ENCODE measurements around the gene ARL14EP. TPM values are rescaled to one million over a fixed set of nuclear protein-coding genes. Genes with fewer than 3 reads are reported as not detected.

The ARL14EP gene
- total and polyA plus RNA-seq, 2 donors (not counting 3 experiments of a cell fraction or from before 2014, with no cell fraction given), result 9.6 to 16.7 TPM

GRCh38 chr11:30364837-30365482, 42.1 kb downstream of the ARL14EP start:
- dilution Hi-C loops (cut with MboI; ENCODE audit: extremely low pct_ligation_motif_present, low sequenced_read_pairs), result no loop called here
- Histone ChIP-seq H3K36me3 (ENCODE audit: control insufficient read depth in 2 of 2, extremely low read depth in 1 of 2, insufficient read depth in 2 of 2, low read length in 2 of 2) (no peaks in the 10 kb centered on the region), H2AFZ (ENCODE audit: low read depth, low read length) (no peak overlapping the region), H3K4me2 (ENCODE audit: insufficient read depth, low read length) (no peak overlapping the region), H3K27ac (ENCODE audit: insufficient read depth, low read depth, low read length) (no peak overlapping the region), H3K9me1 (replicated peaks; ENCODE audit: control insufficient read depth, extremely low read depth, insufficient read depth, low read length) (no peaks in the 10 kb centered on the region), H3K4me1 (ENCODE audit: control insufficient read depth, extremely low read depth, insufficient read depth, low read length) (no peaks in the 10 kb centered on the region), H3K79me2 (ENCODE audit: control insufficient read depth, insufficient read depth, low read length) (no peaks in the 10 kb centered on the region), H3K9me3 (replicated peaks; ENCODE audit: control insufficient read depth, insufficient read depth, low read length) (no peaks in the 10 kb centered on the region), H3K4me3 (replicated peaks in 1 of 3; ENCODE audit: insufficient read depth in 1 of 3, low read depth in 1 of 3, low read length in 3 of 3) (no peak overlapping the region), H3K27me3 (ENCODE audit: control insufficient read depth in 2 of 2, insufficient read depth in 2 of 2, low read length in 2 of 2) (no peaks in the 10 kb centered on the region), H3K9ac (replicated peaks; ENCODE audit: extremely low read depth, insufficient read depth, low read length) (no peak overlapping the region), H4K20me1 (replicated peaks; ENCODE audit: control insufficient read depth, extremely low read depth, insufficient read depth, low read length) (no peaks in the 10 kb centered on the region)
- DNase-seq (ENCODE audit: low read depth, low spot score) (no peak), FAIRE-seq (no peak)
- TF ChIP-seq FOS (IDR thresholded peaks at IDR 0.05; ENCODE audit: borderline replicate concordance, insufficient read depth, low read length) (no peak), JUN (IDR thresholded peaks at IDR 0.05; ENCODE audit: borderline replicate concordance, insufficient read depth, insufficient read length, low read depth) (no peak), POLR2AphosphoS5 (IDR thresholded peaks at IDR 0.05; ENCODE audit: insufficient read depth, low read depth, low read length) (no peak), CTCF (IDR thresholded peaks at IDR 0.05; ENCODE audit: extremely low read depth in 1 of 2, insufficient read depth in 1 of 2, low read depth in 1 of 2, low read length in 2 of 2) (no peak), MYC (IDR thresholded peaks at IDR 0.05; ENCODE audit: low read depth, low read length) (no peak), MAX (IDR thresholded peaks at IDR 0.05; ENCODE audit: insufficient read depth, insufficient read length) (no peak), POLR2A (IDR thresholded peaks at IDR 0.05; ENCODE audit: low read depth, low read length) (no peak), GATA2 (IDR thresholded peaks at IDR 0.05; ENCODE audit: insufficient read depth, insufficient read length, low read depth, low read length) (no peak), EZH2 (IDR thresholded peaks at IDR 0.05; ENCODE audit: borderline replicate concordance, low read depth, low read length, severe bottlenecking) (no peak)
- POLR2A ChIA-PET, result no interaction called here
- intact Hi-C loops (cut with micrococcal nuclease), result no loop called here
- CTCF ChIA-PET, result no interaction called here
- BruUV-seq (replicated peaks), result no TSS peak
